GM23338 (cell line): Measurements from ENCODE around the gene BATF2.
"Not testable (repeated sequence)": the region's sequence is repeated elsewhere in the genome, so short reads cannot be mapped to it uniquely, and the experiment has no call there.

Experiments used
- CREB1 ChIP-seq: fragments of 250-450 bp; sonication (Bioruptor Pico); IDR thresholded peaks from 2 replicates; pipeline ENCODE4 v1.5.0; 2020; ENCODE audit warnings: low read depth, mild to moderate bottlenecking, moderate library complexity
- CTCF ChIP-seq, 2 experiments: fragments of 200-600 bp in 1 of 2; sonication (generic) in 1 of 2; conservative IDR thresholded peaks; 2 replicates each; pipeline versions ENCODE4 v1.5.1 to v1.6.1; 2016 to 2017; ENCODE audit warnings: antibody characterized with exemption in 2 of 2, low read depth in 2 of 2, mild to moderate bottlenecking in 2 of 2, moderate library complexity in 1 of 2
- ETS1 ChIP-seq: IDR thresholded peaks from 2 replicates; pipeline ENCODE4 v1.6.1; 2016; ENCODE audit warnings: antibody characterized with exemption
- EZH2 ChIP-seq: fragments of 200-600 bp; sonication (generic); IDR thresholded peaks from one replicate; pipeline ENCODE4 v1.8.0; 2017; ENCODE audit warnings: antibody characterized with exemption, mild to moderate bottlenecking, low read depth; ENCODE audit not compliant: unreplicated experiment
- EZH2phosphoT487 ChIP-seq: fragments of 200-600 bp; sonication (generic); IDR thresholded peaks from one replicate; pipeline ENCODE4 v1.8.1; 2018; ENCODE audit warnings: antibody characterized with exemption; ENCODE audit not compliant: unreplicated experiment
- JUNB ChIP-seq: IDR thresholded peaks from one replicate; pipeline ENCODE4 v1.6.1; 2016; ENCODE audit warnings: antibody characterized with exemption; ENCODE audit not compliant: unreplicated experiment
- NANOG ChIP-seq: IDR thresholded peaks from 2 replicates; pipeline ENCODE4 v1.6.1; 2016; ENCODE audit warnings: antibody characterized with exemption, borderline replicate concordance
- POLR2AphosphoS5 ChIP-seq: IDR thresholded peaks from 2 replicates; pipeline ENCODE4 v1.6.1; 2016; ENCODE audit warnings: antibody characterized with exemption, low read depth
- REST ChIP-seq: IDR thresholded peaks from one replicate; pipeline ENCODE4 v1.6.1; 2018; ENCODE audit warnings: antibody characterized with exemption; ENCODE audit not compliant: unreplicated experiment
- STAT1 ChIP-seq: IDR thresholded peaks from one replicate; pipeline ENCODE4 v1.6.1; 2016; ENCODE audit warnings: antibody characterized with exemption; ENCODE audit not compliant: unreplicated experiment
- ZNF114 ChIP-seq: fragments of 250-450 bp; sonication (Bioruptor Pico); IDR thresholded peaks from 2 replicates; pipeline ENCODE4 v1.5.0; 2020; ENCODE audit warnings: mild to moderate bottlenecking, moderate library complexity
- ZNF331 ChIP-seq: fragments of 250-450 bp; sonication (Bioruptor Pico); IDR thresholded peaks from 2 replicates; pipeline ENCODE4 v1.5.0; 2020; ENCODE audit warnings: low read depth, mild to moderate bottlenecking, moderate library complexity
- ZNF462 ChIP-seq: fragments of 250-450 bp; sonication (Bioruptor Pico); IDR thresholded peaks from 2 replicates; pipeline ENCODE4 v1.5.0; 2020; ENCODE audit warnings: mild to moderate bottlenecking, moderate library complexity

- not testable (repeated sequence) for TF ChIP-seq CTCF (conservative IDR thresholded peaks at IDR 0.05; ENCODE audit: low read depth in 2 of 2); EZH2phosphoT487; EZH2; REST; POLR2AphosphoS5; ZNF114 (CRISPR knock-in tag); NANOG; ETS1; ZNF462 (CRISPR knock-in tag); JUNB; CREB1 (CRISPR knock-in tag); STAT1; ZNF331 (CRISPR knock-in tag)
Observed at GRCh38 chr11:65023502-65023901, 26.7 kb upstream of the BATF2 start.
